GM12891 (cell line): Measurements from ENCODE around the gene ARHGAP45.

ENCODE experiments used
- POLR2A ChIP-seq: IDR thresholded peaks from 2 replicates; pipeline ENCODE4 v1.6.1; 2011; ENCODE audit warnings: low read depth, low read length, control low read depth
- POLR2AphosphoS5 ChIP-seq: IDR thresholded peaks from 2 replicates; pipeline ENCODE4 v1.6.1; 2011; ENCODE audit warnings: low read depth, low read length, control low read depth

- TF ChIP-seq POLR2A (no peak), POLR2AphosphoS5 (no peak)
Measured at GRCh38 chr19:1082165-1082927, 15.4 kb downstream of the ARHGAP45 start.
